NAMALWA (cell line): ENCODE data around the gene GRM4.

Experiments used
- DNase-seq: peaks from one replicate; pipeline ENCODE4 v3.0.0-alpha.2; 2015; ENCODE audit warnings: low spot score

The GRM4 gene

DNA sequence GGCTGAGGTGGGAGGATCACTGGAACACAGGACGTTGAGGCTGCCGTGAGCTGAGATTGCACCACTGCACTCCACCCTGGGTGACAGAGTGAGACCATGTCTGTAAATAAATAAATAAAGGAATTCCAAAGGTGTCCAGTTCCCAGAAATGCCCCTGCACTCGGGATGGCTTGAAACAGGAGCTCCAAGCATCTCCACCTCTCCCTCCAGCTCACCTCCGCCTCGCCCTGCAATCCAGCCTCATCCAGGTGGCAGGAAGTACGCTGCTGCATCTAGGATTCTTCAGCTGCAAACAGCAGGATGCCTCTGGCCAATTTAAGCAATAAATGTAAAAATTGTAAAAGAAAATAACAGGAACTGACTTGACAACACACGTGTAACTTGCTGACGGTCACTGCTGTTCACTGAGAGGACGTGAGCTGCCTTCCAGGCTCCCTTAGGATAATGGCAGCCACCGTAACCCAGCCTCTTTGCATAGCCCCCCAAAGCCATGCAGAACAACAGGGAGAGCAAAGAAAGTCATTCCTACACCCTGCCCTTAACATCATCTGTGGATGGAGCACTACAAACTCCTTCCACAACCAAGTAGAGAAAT is 11.4 kb upstream of the GRM4 start:
- no peak for DNase-seq

DNA sequence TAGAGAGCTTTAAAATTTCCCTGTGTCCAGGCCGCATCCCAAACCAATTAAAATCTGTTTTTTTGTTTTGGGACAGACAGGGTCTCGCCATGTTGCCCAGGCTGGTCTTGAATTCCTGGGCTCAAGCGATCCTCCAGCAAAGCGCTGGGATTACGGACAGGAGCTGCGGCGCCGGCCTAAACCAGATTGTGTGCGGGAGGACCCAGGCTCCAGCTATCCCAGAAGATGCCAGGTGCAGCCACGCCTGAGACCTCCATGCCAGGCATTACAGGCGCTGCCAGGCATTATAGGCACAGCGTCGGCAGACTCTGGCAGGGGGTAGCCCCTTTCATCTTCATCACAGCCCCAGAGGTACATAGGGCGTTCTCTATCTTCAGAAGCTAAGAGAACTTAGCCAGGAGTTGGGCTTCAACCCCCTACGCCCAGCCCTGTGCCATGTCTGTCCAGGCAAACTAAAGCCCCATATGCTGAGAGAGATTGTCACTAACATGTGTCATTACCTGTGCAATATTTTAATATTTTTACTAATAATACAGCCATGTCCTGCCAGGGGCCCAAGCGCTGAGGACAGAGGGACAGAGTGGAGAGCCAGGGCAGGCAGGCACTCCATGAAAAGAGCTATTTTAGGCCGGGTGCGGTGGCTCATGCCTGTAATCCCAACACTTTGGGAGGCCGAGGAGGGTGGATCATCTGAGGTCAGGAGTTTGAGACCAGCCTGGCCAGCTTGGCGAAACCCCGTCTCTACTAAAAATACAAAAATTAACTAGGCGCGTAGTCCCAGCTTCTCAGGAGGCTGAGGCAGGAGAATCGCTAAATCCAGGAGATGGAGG is 9.8 kb upstream of the GRM4 start:
- no peak for DNase-seq

DNA sequence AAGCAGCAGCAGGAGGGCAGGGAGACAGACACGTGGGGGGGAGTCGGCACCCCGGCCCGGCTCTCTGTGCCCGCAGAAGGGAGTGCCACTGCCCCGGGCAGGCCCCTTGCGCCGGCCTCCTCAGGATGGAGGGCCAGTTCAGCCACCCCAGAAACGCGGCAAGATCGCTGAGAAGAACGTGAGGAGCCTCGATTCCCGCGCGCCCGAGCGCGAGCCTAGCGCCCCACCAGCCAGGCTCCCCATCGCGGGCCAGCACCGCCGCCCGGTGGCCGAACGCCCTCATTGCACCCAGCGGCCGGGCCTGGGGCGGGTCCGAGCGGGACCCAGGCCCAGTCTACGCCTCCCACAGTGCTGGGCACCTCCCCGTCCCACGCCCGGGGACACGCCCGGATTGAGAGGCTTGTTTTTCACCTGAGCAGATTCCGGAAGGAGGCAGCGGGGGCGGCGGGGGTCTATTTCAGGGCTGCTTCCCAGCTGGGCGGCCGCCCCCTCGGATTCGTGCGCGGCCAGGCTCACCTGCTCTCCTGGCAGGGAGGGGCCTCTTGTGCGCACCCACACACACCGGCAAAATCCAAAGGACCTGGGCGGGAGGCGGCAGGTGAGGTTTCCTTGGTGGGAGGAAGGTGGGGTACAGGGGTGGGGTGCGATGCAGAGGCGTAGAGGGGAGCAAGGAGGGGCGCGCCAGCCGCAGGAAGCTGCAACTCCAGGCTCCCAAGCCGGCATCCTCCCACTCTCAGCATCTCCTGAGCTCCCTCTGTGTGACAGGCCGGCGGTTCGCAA is 9.0 kb upstream of the GRM4 start:
- peak; percentile 72 for DNase-seq

DNA sequence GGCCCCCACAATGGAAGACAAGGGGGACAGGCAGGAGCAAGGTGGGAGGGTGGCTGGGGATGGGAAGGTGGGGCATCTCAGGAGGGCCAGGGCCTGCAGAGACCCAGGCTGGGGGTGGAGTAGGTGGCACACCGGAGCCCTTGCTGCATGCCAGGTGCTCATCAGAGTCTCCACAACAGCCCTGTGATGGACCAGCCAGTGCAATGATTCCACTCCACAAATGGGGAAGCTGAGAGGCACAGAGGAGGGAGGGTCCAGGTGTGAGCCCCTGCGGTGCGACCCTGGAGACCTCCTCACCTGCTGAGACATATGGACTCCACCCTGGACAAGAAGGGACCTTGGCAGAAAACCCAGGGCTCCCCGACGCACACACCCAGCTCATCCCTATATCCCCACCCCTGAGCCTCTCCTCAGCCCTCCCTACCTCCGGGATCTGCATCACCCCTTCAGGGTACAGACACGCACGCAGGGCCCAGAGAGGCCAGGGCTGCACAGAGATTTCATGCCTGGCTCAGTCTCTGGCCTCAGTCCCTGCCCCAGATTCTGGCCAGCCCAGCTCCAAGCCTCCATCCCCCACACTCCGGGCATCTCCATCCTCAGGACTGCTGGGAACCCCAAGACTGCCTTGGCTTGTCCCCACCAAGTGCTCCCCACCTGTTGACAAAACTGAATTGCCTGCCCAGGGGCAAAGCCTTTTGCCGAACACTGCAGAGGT is 7.1 kb upstream of the GRM4 start:
- no peak for DNase-seq

- no peak for DNase-seq
Measured at GRCh38 chr6:34152042-34152524, 6.2 kb upstream of the GRM4 start.

- no peak for DNase-seq
Measured at GRCh38 chr6:34151321-34152041, 5.6 kb upstream of the GRM4 start.

DNA sequence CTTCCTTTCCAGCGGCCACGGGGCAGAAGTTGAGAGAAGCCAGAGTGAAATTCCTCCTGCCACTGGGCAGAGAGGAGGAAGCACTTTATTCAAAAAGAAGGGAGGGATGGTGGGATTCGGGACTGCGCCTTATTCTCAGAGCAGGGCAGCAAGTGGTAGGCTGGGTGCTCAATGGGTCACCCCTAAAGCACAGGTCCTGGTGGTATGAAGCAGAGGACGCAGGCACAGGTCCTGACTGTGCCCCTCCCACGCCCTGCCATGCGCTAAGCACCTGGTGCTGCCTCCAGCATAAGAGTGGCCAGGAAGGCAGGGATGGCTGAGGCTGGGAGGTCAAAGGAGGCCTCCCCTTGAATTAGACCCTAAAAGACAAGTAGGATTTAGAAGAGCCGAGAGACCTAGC is 4.9 kb upstream of the GRM4 start:
- no peak for DNase-seq

DNA sequence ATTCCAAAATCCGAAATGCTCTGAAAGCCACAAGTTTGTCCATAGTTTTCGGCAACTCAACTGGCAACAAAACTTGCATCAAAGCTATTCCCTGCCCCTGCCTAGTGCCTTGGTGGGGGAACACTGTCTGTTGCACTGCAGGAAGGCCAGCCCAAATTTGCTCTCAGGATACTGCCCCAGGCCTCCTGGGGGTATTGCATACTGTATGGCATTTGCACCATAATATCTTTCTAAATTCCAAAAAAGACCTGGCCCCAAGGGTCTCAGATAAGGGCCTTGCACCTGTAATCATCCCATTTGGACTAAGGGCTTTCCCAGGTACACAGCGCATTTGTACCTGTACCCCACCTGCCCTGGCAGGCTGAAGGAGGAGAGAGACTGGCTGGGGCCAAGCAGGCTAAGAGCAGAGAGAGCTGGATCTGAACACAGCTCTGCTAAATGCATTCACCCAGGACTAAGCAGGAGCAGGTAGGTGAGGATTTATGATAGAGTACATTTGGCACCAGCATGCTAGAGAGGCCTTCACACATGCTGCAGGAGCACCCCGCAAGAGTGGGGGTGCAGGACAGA is 4.0 kb upstream of the GRM4 start:
- DNase-seq, result no peak

- DNase-seq, result no peak
Measured at GRCh38 chr6:34149452-34149810, 3.5 kb upstream of the GRM4 start.

- no peak for DNase-seq
Measured at GRCh38 chr6:34148631-34149451, 3.0 kb upstream of the GRM4 start.

- DNase-seq, result peak; percentile 35
Measured at GRCh38 chr6:34147906-34148630, 2.2 kb upstream of the GRM4 start.

DNA sequence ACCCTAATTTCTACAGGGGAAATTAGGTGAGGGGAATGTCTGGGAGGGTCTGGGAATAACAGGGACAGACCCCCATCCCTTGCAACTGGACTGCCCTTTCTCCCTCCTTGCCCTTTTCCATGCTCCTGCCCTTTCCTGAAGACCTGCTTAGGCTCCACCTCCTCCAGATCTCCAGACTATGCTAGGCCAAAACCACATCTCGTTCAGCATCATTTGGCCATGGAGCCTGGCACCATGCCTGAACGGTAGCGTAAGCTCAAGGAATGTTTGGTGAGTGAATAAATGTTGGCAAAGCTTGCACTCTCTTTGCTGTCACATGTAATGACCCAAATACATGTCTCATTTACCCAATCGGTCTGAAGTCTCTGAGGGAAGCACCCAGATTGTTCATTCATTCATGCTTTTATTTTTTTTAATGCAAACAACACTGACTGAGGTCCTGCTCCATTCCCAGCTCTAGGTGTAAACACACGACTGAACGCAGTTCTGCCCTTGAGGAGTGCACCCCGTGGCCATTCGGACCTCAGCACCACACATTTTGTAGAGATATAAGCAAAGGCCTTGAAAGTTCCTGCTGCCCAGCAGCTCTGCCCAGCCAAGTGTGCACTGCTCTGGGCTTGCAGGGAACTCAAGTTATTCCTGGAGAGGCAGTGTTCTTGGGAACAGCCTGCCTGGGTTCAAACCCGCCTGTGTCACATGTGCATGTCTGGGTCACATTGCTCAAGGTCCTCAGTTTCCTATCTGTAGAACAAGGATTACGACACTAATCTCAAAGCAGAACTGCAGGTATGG is 1.1 kb upstream of the GRM4 start:
- DNase-seq, result no peak

- no peak for DNase-seq
Measured at GRCh38 chr6:34145161-34146020, 496 bp downstream of the GRM4 start.

- DNase-seq, result no peak
Measured at GRCh38 chr6:34144581-34145160, 1.2 kb downstream of the GRM4 start.

DNA sequence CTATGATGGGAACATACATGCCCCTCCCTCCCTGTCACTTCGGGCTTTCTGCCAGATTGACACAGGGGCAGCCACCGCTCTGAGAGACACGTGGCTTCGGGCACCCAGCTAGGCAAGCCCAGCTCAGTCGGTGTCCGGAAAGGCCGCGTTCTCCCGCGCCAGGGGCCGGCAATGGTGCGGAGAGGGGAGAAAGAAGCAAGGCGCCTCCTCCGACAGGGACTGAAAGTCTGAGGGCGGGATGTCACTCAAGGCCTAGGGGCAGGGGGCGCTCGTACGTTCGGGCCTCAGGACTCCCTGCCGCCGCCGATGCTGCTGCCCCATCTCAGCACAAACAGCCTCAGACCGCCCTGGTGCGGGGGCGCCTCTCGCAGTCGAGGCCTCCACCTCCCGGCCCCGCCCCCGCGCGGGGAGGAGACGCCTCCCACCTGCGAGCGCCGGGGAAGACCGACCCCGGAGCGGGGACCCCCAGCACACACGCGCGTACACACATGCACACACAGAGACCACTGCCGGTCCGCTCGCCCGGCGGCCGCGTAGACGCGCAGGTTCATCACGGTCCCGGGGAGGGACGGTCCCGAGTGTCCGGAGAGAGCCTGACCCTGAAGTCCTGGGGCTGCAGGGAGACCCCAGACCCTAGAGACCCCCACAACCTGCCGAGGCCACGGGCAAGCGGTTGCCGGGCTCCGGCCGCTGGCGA is 1.9 kb downstream of the GRM4 start:
- peak; percentile 54 for DNase-seq

- no peak for DNase-seq
Measured at GRCh38 chr6:34143196-34143883, 2.5 kb downstream of the GRM4 start.
